ENCODE measurements around the gene ANKEF1.

The ANKEF1 gene

GRCh38 chr20:10034717-10035571, at the start of gene ANKEF1:
Gene ANKEF1 (plus strand): TSS chr20:10034987. CDS start chr20:10038302, 3,315 bp downstream.
- peak; percentile 48 to 73 for DNase-seq (ENCODE audit: extremely low read depth in 1 of 2, low read depth in 1 of 2)

GRCh38 chr20:9985281-9985680, 49.5 kb upstream of the ANKEF1 start:
- DNase-seq (ENCODE audit: extremely low read depth in 1 of 2, low read depth in 1 of 2) = no peak

- DNase-seq (ENCODE audit: extremely low read depth in 1 of 2, low read depth in 1 of 2) = no peak
Observed at GRCh38 chr20:9985773-9986172, 49.0 kb upstream of the ANKEF1 start.

GRCh38 chr20:9989066-9989724, 45.6 kb upstream of the ANKEF1 start:
- DNase-seq (ENCODE audit: extremely low read depth in 1 of 2, low read depth in 1 of 2) = no peak

GRCh38 chr20:9993137-9993536, 41.6 kb upstream of the ANKEF1 start:
- no peak for DNase-seq (ENCODE audit: extremely low read depth in 1 of 2, low read depth in 1 of 2)

GRCh38 chr20:9994676-9995075, 40.1 kb upstream of the ANKEF1 start:
- DNase-seq (ENCODE audit: extremely low read depth in 1 of 2, low read depth in 1 of 2) = no peak

GRCh38 chr20:9995510-9996272, 39.1 kb upstream of the ANKEF1 start:
- DNase-seq (ENCODE audit: extremely low read depth in 1 of 2, low read depth in 1 of 2) = no peak

- DNase-seq (ENCODE audit: extremely low read depth in 1 of 2, low read depth in 1 of 2) = no peak
Observed at GRCh38 chr20:9996944-9997343, 37.8 kb upstream of the ANKEF1 start.

GRCh38 chr20:9999645-10000044, 35.1 kb upstream of the ANKEF1 start:
- no peak for DNase-seq (ENCODE audit: extremely low read depth in 1 of 2, low read depth in 1 of 2)

- no peak for DNase-seq (ENCODE audit: extremely low read depth in 1 of 2, low read depth in 1 of 2)
Observed at GRCh38 chr20:10002866-10003265, 31.9 kb upstream of the ANKEF1 start.

- no peak for DNase-seq (ENCODE audit: extremely low read depth in 1 of 2, low read depth in 1 of 2)
Observed at GRCh38 chr20:10004900-10005299, 29.9 kb upstream of the ANKEF1 start.

GRCh38 chr20:10005885-10006284, 28.9 kb upstream of the ANKEF1 start:
- no peak for DNase-seq (ENCODE audit: extremely low read depth in 1 of 2, low read depth in 1 of 2)

GRCh38 chr20:10006447-10007090, 28.2 kb upstream of the ANKEF1 start:
- no peak for DNase-seq (ENCODE audit: extremely low read depth in 1 of 2, low read depth in 1 of 2)

- no peak for DNase-seq (ENCODE audit: extremely low read depth in 1 of 2, low read depth in 1 of 2)
Observed at GRCh38 chr20:10007158-10007557, 27.6 kb upstream of the ANKEF1 start.

- no peak for DNase-seq (ENCODE audit: extremely low read depth in 1 of 2, low read depth in 1 of 2)
Observed at GRCh38 chr20:10007747-10008146, 27.0 kb upstream of the ANKEF1 start.

- no peak for DNase-seq (ENCODE audit: extremely low read depth in 1 of 2, low read depth in 1 of 2)
Observed at GRCh38 chr20:10012464-10012863, 22.3 kb upstream of the ANKEF1 start.

GRCh38 chr20:10014431-10014830, 20.4 kb upstream of the ANKEF1 start:
- no peak for DNase-seq (ENCODE audit: extremely low read depth in 1 of 2, low read depth in 1 of 2)

- DNase-seq (ENCODE audit: extremely low read depth in 1 of 2, low read depth in 1 of 2) = no peak
Observed at GRCh38 chr20:10020937-10021336, 13.8 kb upstream of the ANKEF1 start.

- DNase-seq (ENCODE audit: extremely low read depth in 1 of 2, low read depth in 1 of 2) = no peak
Observed at GRCh38 chr20:10022625-10023024, 12.2 kb upstream of the ANKEF1 start.

GRCh38 chr20:10023911-10024310, 10.9 kb upstream of the ANKEF1 start:
- no peak for DNase-seq (ENCODE audit: extremely low read depth in 1 of 2, low read depth in 1 of 2)
